H54 (cell line): Measurements from ENCODE around the gene ARHGEF7.

ENCODE experiments used
- DNase-seq: peaks from one replicate; pipeline ENCODE4 v3.0.0; 2011; ENCODE audit warnings: low spot score, mixed read lengths; ENCODE audit not compliant: insufficient read length
- FAIRE-seq: peaks from 3 replicates; lab custom pipeline; 2011; peaks lifted over from hg19 to GRCh38; lab: Jason Lieb, UNC
- POLR2A ChIP-seq: IDR thresholded peaks from 2 replicates; pipeline ENCODE4 v1.6.1; 2011; ENCODE audit warnings: low read depth, mild to moderate bottlenecking, low read length

The ARHGEF7 gene

DNA sequence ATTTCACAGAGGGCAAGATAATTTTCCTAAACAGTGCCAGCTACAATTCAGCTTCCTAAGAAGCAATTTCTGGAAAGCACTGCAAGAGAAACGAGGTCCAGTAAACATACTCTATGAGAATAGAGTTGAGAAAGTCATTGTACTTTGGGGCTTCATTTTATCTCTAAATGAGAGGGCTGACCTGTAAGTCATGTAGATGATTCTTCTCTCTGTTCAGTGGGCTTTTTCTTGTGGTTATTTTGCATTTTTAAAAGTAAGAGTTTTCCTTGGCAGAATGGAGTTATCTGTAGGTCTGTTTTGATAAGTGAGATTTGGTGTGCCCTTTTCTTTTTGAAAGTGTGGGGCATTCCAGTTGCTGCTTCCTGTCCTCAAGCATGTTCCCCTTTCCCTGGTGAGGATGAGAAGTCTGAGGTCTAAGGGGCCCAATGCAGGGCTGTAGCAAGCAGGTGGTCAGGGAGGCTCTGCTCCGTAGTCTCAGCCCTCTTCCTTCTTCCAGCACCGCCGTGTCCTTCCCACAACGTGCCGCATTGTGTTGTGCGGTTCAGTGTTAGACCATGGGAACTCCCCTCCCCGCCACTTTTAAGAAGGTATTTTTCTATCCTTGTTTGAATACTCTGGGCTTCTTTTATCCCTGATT is 86.3 kb downstream of the ARHGEF7 start:
- DNase-seq (no peak), FAIRE-seq (no peak)
- no peak for TF ChIP-seq POLR2A

DNA sequence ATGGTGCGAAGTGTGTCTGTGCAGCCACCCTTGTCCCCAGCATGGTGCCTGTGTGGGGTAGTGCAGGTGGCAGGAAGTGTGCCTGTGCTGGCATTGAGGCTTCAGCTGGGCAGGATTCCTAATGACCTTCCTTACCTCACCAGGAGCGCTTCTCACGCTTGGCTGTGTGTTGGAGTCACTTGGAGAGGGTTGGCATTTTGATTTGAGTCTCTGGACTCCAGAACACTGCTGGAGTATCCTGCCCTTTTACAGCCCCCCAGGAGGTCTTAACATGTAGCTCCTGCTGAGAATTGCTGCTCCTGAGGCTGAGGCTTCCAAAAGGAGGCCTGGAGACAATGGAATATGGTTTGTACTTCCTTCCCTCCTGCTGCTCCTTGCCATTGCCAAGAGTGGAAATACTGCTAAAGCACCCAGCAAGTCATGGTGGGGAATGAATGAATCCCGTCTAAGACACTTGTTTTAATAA is 87.1 kb downstream of the ARHGEF7 start:
- no peak for TF ChIP-seq POLR2A
- DNase-seq (no peak), FAIRE-seq (peak; percentile 41)

DNA sequence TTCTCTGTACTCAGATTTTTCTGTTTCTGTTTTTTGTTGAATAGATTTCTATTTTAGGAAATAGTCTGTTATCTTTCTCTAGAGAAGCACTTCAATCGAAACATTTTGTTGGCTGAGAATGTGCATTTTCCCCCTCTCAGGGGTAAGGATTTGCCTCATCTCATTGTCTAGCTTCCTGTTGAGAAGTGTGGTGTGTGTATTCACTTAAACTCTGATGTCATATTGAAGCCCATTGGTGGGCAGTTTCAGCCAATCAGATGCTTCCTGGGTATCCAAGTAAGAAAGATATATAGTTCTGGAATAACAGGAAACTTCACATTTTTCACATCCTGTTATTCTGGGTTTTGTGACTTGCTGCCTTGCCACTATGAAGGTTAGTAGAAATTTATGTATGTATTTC is 87.6 kb downstream of the ARHGEF7 start:
- DNase-seq (peak; percentile 51), FAIRE-seq (peak; percentile 86)
- TF ChIP-seq POLR2A = no peak

DNA sequence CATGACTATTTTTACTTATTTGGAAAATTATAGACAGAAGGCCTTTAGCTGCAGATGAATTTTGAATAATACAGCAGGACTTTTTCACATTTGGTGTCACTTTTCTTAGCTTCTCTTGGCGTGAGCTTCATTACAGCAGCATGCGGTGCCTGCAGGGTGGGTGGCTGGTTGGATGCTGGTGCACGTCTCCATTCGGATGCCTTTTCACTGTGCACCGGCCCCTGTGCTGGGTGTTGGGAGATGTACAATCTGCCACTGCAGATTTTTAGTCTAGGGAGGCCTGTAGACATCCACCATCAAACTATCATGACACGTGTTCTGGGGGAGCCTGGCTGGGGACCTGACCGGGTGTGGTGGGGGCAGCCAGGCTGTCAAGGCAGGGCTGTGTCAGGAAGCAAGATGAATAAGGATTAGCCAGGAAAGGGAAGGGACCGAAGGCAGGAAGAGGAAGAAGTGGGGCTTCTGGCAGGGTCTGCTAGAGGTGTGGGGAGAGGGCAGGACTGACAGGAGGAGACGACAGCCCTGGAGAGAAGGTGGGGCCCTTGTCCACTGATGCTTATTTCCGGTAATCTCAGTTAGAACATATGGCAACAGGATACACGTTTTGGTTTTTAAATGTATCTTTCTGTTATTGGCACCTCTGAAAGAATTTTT is 88.8 kb downstream of the ARHGEF7 start:
- no peak for FAIRE-seq
- no peak for TF ChIP-seq POLR2A
- DNase-seq = no peak

DNA sequence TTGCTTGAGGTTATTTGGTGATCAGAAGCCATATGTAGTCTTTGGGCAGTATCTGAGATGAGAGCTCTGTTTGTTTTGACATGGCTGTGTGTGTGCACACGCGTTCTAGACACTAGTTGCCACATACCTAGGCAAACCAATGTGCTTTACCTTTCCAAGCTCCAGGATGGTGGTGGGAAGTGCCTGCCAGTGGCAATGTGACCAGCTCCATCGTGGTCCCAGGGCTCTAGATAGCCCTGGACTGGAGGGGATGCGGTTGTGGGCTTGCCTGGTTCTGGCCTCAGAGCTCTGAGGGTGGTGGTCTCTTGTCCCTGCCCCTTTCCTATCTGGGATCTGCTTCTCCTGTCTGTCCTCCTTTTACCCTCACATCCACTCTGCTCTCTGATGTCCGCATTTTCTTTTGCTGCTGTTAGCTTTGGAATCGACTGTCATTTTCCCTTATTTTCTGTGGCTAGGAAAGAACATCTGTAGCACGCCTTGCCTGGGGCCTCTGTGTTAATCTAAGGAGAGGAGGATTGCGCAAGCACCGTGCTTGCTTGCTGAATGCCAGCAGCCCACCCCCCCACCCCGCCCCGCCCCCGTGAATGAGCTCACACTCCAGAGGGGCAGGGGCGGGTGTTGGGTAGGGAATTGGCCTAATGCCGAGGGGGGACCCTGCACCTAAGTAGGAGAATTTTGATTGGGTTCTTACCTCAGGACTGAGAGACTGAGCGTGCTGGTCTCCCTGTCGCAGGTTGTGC is 89.5 kb downstream of the ARHGEF7 start:
- TF ChIP-seq POLR2A = no peak
- no peak for DNase-seq
- FAIRE-seq = no peak

DNA sequence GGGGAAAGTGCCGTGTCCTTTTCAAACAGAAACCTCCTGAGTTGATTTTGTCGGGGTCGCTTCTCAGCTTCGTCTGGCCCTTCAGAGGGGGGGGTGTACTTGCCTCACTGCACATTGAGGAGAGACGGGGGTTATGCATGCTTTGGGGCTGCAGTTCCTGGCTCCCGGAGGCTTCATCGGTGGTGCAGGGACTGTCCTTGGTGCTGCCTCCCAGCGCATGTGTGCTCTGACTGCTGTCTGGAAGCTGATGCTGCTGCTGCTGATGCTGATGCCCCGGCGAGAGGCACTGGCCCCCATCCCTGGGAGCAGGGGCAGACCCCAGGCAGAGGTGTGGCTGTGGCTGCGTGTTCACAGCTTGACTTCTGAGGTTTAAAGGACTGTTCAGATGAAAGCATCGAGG is 91.0 kb downstream of the ARHGEF7 start:
- no peak for TF ChIP-seq POLR2A
- no peak for FAIRE-seq

DNA sequence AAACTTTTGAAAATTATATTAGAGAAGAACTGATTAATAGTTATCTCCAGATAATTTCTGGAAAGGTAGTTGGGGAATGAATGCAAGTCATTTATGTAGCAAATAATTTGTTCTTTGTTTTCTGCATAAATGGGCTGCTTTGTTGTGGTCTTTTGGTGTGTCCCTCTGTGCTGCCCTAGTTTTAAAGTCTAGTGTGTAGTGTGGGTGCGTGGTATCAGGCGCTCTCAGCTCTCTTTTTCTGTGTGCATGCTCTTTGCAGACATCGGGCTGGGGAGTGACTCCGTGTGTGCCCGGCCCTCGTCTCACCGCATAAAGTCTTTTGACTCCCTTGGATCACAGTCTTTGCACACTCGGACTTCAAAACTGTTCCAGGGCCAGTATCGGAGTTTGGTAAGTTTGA is 94.5 kb downstream of the ARHGEF7 start:
- no peak for TF ChIP-seq POLR2A
- DNase-seq (no peak), FAIRE-seq (no peak)

More for the DNA sequence above, 91.0 kb downstream of the ARHGEF7 start:
- no peak for DNase-seq

DNA sequence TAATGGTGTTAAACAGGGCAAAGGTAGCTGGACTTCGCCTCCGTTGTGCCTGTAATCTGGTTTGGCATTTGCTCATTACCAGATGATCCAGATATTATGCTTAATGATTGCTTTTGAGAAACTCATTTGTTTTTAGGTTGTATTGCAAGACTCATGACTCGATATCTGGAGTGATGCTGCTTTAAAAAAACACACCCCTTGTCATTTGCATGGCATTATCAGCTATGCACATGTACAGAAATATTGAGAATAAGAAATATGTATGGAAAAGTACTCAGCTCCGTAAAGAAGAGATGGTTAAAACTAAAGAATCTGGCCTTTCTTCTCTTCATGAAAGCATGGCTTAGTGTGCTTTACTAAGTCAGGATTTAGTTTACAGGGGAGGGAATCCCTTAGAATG is 95.0 kb downstream of the ARHGEF7 start:
- peak; percentile 40 for DNase-seq
- FAIRE-seq = no peak

DNA sequence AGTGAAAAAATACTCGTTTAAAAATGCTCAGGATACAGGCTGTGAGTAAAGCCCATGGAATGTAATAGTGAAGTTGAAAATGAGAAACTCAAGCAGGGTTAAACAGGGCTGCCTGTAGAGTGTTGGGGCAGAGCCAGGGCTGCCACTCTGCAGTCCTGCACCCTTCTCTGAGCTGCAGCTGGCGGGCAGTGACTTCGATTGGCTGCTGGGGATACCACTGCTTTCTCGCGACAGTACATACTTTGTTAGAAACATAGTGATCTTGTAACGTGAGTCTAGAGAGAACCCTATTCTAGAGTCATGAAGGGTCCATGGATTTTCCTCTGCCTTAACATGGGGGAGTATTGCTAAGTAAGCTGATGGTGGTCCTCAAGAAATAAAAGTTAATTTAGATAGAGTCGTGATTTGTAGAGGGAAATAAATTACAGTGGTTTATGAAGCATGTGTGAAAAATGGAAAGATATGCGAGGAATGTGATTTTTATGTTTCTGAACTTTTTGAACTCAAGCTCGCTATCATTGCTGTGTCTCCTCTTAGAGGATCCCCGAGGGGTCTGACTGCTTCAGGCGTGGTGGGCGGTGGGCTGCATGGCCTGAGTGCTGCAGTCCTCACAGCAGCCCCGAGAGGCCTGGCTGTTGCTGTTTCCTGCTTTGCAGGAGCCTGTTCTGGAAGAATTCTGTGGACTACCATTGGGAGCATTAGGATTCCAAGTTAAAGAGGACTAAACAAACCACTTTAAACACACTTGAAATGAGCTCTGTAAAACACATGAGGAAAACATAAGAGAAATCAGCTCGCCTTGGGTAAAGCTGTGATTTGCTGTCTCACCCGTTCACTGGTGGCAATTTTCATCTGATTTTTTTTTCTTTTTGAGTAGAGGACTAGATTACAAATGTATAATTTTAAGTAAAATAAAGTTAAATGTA is 95.7 kb downstream of the ARHGEF7 start:
- FAIRE-seq (peak; percentile 99), DNase-seq (peak; percentile 97)
- TF ChIP-seq POLR2A = no peak

More for the DNA sequence above, 95.0 kb downstream of the ARHGEF7 start:
- no peak for TF ChIP-seq POLR2A

DNA sequence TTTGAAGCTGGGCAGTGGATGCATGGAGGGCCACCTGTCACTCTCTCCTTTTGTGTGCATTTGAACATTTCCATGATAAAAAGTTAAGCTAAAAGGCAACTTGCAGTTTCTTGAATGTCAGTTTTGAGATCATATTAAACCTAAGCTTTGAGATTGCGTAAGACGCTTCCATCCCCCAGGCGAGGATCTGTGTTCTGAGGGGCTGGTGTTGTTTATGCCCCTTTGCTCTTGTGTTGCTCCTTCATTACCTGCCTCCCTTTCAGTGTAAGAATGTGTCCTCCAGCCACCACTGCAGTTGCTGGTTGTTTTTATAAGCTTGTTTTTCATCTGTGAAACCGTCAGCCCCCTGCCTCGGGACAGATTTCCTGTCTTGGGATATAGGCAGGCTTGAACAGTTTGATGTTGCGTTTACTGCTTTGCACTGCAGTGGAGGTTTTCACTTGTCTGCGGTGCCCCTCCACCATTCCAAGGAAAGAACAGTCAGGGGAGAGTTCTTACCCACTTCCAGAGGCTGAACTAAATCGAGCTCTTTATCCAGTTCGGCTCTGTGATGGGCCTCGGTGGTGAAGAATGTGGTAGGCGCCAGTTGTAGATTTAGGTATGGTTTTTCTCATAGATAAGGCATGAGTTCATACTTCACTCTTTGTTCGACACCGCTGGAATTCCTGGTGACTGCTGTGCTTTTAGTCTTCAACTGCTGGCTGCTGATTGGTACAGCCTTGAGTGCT is 96.8 kb downstream of the ARHGEF7 start:
- TF ChIP-seq POLR2A = no peak
- DNase-seq (no peak), FAIRE-seq (peak; percentile 23)

DNA sequence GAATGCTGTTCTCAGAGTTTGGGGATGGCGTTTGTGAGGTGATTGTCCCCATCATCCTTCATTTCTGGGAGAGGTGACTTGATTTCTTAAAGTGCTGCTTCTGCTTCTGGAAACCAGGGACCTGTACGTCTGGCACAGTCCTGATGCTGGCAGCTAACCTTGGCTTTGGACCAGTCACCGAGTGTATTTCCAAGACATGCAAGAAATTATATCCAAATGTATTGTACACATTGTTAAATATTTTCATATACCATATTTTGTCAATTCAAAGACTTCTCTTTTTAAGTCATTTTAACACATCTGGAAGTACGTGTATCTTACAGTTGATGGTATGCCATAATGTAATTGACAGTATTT is 97.4 kb downstream of the ARHGEF7 start:
- TF ChIP-seq POLR2A = no peak
- DNase-seq (no peak), FAIRE-seq (no peak)

DNA sequence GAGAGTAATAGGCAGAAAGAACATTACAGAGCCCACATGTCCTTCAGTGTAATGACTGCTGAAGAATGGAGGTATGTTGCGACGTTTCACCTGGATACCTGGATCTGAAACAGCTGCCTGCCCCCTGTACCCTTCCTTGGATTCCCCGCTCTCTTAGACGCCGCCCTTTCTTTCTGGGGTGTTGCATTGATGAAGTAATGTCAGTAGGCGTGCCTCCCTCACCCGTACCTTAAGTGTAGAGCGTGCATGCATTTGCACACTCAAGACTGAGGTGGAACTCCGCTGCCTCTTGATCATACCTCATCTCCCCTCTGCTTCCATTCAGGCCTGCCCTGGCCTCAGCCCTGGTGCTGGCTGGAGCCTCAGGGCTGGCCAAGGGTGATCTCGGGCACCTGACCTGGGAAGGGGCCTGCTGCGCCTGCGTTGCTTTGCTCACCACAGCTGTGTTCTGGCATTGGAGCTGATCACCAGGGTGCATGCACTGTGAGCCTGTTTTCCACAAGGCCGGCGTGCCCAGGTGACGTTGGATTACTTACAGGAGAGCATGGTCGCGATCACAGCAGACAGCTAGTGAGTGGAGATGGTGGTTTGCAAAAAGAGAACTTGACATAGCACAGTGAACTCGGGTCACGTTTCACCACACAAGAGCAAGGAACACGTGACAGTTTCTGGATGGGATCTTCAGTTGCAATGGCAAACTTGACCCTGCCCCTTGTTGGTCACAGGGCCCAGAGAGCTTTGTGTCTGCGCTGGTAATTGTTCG is 99.0 kb downstream of the ARHGEF7 start:
- DNase-seq = no peak
- no peak for FAIRE-seq

More for the DNA sequence above, 99.0 kb downstream of the ARHGEF7 start:
- no peak for TF ChIP-seq POLR2A
